Endothelial cell (in vitro differentiated cells): Measurements from ENCODE around the gene NCOA3. TPM values are rescaled to one million over a fixed set of nuclear protein-coding genes. Genes with fewer than 3 reads are reported as not detected.

Experiments used
- DNase-seq: peaks from one replicate; pipeline ENCODE4 v3.0.0; 2021; ENCODE audit warnings: low spot score
- H3K27ac Mint-ChIP-seq: one replicate; pipeline ENCODE4 v1.8.0; 2021; ENCODE audit warnings: mixed read lengths, inconsistent platforms; ENCODE audit not compliant: unreplicated experiment
- H3K27me3 Mint-ChIP-seq: one replicate; pipeline ENCODE4 v1.8.0; 2021; ENCODE audit warnings: mild to moderate bottlenecking, moderate library complexity, mixed read lengths, inconsistent platforms; ENCODE audit not compliant: unreplicated experiment
- H3K36me3 Mint-ChIP-seq: one replicate; pipeline ENCODE4 v1.8.0; 2021; ENCODE audit warnings: mild to moderate bottlenecking, low read depth, mixed read lengths, inconsistent platforms; ENCODE audit not compliant: unreplicated experiment
- H3K4me1 Mint-ChIP-seq: one replicate; pipeline ENCODE4 v1.8.0; 2021; ENCODE audit warnings: mild to moderate bottlenecking, mixed read lengths, inconsistent platforms; ENCODE audit not compliant: unreplicated experiment
- H3K4me3 Mint-ChIP-seq: one replicate; pipeline ENCODE4 v1.8.0; 2021; ENCODE audit warnings: mild to moderate bottlenecking, mixed read lengths, inconsistent platforms; ENCODE audit not compliant: unreplicated experiment
- H3K9me3 Mint-ChIP-seq: one replicate; pipeline ENCODE4 v1.8.0; 2021; ENCODE audit warnings: mixed read lengths, inconsistent platforms; ENCODE audit not compliant: unreplicated experiment
- CTCF ChIP-seq: fragments of 200-600 bp; sonication (generic); IDR thresholded peaks from one replicate; pipeline ENCODE4 v1.5.0; 2021; ENCODE audit warnings: antibody characterized with exemption; ENCODE audit not compliant: unreplicated experiment
- total RNA-seq: library from RNA; stranded (reverse); fragmentation: NEBNext Ultra II Directional; extraction: Animal tissue kit (Norgen Biotek cat#: 25700); gene quantifications from one replicate; pipeline ENCODE4 v1.2.1, GENCODE V29; 2021; ENCODE audit not compliant: unreplicated experiment

Gene NCOA3
- total RNA-seq, 1 donor from 2014 or later = 54.8 TPM

- Mint-ChIP-seq H3K9me3 (peaks cover 17% of the 10 kb centered on the region), H3K27ac (no peak overlapping the region), H3K4me1 (no peaks in the 10 kb centered on the region), H3K36me3 (peaks cover 27% of the 10 kb centered on the region), H3K27me3 (peaks cover 3% of the 10 kb centered on the region), H3K4me3 (no peak overlapping the region)
- no peak for DNase-seq
- no peak for TF ChIP-seq CTCF
Observed at GRCh38 chr20:47694021-47694818, 192.5 kb downstream of the NCOA3 start.

- peaks cover 9% of the 10 kb centered on the region for H3K36me3 Mint-ChIP-seq
- no peak for DNase-seq
- no peaks in the 10 kb centered on the region for H3K27me3 Mint-ChIP-seq
- TF ChIP-seq CTCF = no peak
- no peaks in the 10 kb centered on the region for H3K9me3 Mint-ChIP-seq
- no peak overlapping the region for H3K4me3 Mint-ChIP-seq
- H3K27ac Mint-ChIP-seq = no peak overlapping the region
- H3K4me1 Mint-ChIP-seq = no peaks in the 10 kb centered on the region
Observed at GRCh38 chr20:47696856-47697255, 195.2 kb downstream of the NCOA3 start.

- no peak for TF ChIP-seq CTCF
- no peak overlapping the region for H3K27ac Mint-ChIP-seq
- H3K9me3 Mint-ChIP-seq = no peaks in the 10 kb centered on the region
- no peak overlapping the region for H3K4me3 Mint-ChIP-seq
- no peaks in the 10 kb centered on the region for H3K4me1 Mint-ChIP-seq
- no peaks in the 10 kb centered on the region for H3K27me3 Mint-ChIP-seq
- DNase-seq = no peak
- peaks cover 8% of the 10 kb centered on the region for H3K36me3 Mint-ChIP-seq
Observed at GRCh38 chr20:47698142-47698541, 196.5 kb downstream of the NCOA3 start.

- no peaks in the 10 kb centered on the region for H3K9me3 Mint-ChIP-seq
Observed at GRCh38 chr20:47699818-47700217, 198.1 kb downstream of the NCOA3 start.

More at GRCh38 chr20:47699818-47700217, 198.1 kb downstream of the NCOA3 start:
- Mint-ChIP-seq H3K27ac (no peak overlapping the region), H3K27me3 (no peaks in the 10 kb centered on the region), H3K4me1 (no peaks in the 10 kb centered on the region), H3K36me3 (peaks cover 3% of the 10 kb centered on the region), H3K4me3 (no peak overlapping the region)
- no peak for DNase-seq
- no peak for TF ChIP-seq CTCF
